Renal cortex interstitium (tissue), 11 donors: ENCODE data around the gene TSPAN14. TPM values are rescaled to one million over a fixed set of nuclear protein-coding genes. Genes with fewer than 3 reads are reported as not detected.
"Not testable (repeated sequence)": the region's sequence is repeated elsewhere in the genome, so short reads cannot be mapped to it uniquely, and the experiment has no call there.

Experiments
- DNase-seq, 11 donors: peaks; one replicate each; pipeline ENCODE4 v3.0.0-alpha.2; 2013; ENCODE audit warnings: low read depth in 9 of 11, low spot score in 4 of 11; ENCODE audit errors: extremely low read depth in 1 of 11
- polyA plus RNA-seq, 3 donors: library from polyadenylated mRNA; unstranded; fragments of 120-200 nt; gene quantifications; one replicate each; pipeline ENCODE4 v1.2.1, GENCODE V29; 2013; ENCODE audit not compliant: insufficient read length in 3 of 3

TSPAN14 gene
- polyA plus RNA-seq, 3 donors: 82.4 to 93.3 (median 86.6) TPM

- no peak for DNase-seq
Observed at GRCh38 chr10:80415734-80416478, 38.2 kb upstream of the TSPAN14 start.

DNA sequence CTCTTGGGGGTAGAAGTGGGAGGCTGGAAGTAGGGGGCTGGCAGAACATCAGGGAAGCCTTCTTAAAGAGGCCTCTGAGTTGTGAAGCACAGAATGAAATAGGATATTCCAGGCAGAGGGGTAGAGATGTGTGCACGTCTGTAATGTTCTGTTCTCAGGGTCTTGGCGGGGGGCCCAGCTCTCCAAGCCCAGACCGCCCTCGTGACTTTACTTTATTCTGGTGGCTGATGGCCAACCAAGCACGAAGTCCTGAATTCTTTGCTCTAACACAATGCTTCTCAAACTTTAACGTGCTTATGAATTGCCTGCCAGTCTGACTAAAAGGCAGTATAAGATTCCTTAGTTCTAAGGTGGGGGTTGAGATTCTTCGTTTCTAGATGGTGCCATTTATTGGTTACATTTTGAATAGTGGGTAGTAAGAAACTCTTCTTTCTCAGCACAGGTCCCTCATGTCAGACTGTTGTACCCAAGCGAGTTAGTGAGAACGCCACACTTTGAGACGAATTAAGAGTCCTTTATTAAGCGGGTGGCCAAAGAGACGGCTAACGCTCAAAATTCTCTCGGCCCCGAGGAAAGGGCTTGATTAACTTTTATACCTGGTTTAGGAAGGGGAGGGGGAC is 37.5 kb upstream of the TSPAN14 start:
- peak in 5 of 11 donors; percentile 48 to 74 (median 62) for DNase-seq

- DNase-seq: not testable (repeated sequence)
Observed at GRCh38 chr10:80417256-80417655, 36.9 kb upstream of the TSPAN14 start.

- no peak for DNase-seq
Observed at GRCh38 chr10:80421050-80421706, 32.9 kb upstream of the TSPAN14 start.

- no peak for DNase-seq
Observed at GRCh38 chr10:80421707-80422536, 32.2 kb upstream of the TSPAN14 start.

DNA sequence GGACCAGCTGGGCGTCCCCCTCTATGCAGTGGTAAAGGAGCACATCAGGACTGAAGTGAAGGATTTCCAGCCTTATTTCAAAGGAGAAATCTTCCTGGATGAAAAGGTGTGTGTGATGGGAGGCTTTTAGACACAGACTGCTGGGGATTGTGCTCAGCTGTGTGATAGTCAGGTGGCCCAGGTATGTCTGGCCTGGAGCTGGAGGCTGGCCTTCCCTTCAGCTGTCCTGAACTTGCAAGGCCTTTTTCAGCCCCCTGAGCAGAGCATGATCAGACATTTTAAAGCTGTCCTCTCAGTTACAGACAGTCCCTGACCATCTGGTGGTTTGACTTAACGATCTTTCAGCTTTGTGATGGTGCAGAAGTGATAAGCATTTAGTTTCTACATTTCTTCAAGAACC is 28.2 kb upstream of the TSPAN14 start:
- DNase-seq: no peak

- no peak for DNase-seq
Observed at GRCh38 chr10:80427541-80427940, 26.6 kb upstream of the TSPAN14 start.

GRCh38 chr10:80429521-80429973 is 24.6 kb upstream of the TSPAN14 start:
- DNase-seq: no peak

DNA sequence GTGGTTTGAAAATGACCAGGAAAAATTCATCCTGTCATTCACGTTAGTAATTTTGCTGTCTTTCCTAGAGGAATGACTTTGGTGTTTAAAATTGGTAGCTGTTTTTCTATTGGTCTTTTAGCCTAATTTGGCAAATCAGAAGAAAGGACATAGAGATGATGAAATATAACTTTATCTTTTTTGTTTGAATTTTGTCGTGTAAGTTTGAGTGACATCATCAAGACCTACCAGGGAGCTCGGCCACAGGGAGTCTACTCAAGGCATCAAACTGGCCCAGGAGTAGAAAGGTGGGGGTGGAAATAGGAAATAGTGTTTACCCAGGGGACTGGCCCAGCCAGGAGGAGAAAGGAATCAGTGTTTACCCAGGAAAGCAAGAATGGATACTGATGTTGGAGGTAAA is 21.0 kb upstream of the TSPAN14 start:
- DNase-seq: no peak

DNA sequence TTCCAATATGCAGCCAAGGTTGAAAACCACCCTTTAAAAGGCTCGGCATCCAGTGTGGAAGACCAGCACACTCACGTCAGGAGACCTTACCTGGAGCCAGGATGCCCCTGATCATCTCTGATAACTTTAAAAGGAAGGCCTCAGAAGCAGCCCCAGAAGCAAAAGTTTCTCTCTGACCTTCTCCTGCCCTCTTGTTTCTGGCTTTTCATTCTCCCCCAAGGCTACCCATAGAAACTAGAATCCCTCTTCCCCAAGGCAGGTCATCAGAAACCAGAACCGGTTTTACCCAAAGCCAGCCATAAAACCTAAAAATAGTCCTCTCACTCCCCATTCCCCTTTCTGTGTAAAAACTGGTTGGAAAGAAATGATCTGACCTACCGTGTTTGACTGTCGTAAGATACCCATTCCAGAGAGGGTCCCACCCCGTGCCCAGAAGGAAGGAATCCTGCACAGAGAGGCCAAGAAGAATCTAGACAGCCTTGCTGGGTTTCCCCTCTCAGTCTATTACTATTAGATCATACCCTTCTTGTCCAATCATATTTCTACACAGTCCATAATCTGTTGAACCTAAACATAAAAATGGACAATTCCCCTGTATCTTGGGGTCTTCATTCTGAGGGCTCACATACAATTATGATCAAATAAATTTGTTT is 17.5 kb upstream of the TSPAN14 start:
- DNase-seq: no peak

DNA sequence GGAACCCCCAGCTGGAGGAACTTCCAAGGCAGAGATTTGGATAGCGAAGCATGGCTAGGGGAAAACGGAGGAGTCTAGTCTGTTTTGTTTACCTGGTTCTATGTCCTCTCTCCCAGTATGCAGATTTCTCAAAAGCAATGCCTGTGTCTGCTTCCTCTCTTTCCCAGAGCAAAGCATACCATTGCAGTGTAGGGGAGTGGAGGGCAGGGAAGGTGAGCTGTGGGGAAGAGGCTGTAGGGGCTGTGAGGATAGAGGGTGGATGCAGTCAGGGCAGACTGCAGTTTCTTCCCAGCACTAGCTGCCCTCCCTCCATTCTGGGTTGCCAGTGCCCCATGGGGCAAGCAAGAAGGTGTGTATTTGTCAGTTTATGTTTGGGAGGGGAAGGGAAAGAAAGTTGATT is 16.9 kb upstream of the TSPAN14 start:
- no peak for DNase-seq

GRCh38 chr10:80441831-80442230 is 12.3 kb upstream of the TSPAN14 start:
- no peak for DNase-seq

- no peak for DNase-seq
Observed at GRCh38 chr10:80442879-80443278, 11.2 kb upstream of the TSPAN14 start.

- DNase-seq: no peak
Observed at GRCh38 chr10:80443531-80443974, 10.6 kb upstream of the TSPAN14 start.

DNA sequence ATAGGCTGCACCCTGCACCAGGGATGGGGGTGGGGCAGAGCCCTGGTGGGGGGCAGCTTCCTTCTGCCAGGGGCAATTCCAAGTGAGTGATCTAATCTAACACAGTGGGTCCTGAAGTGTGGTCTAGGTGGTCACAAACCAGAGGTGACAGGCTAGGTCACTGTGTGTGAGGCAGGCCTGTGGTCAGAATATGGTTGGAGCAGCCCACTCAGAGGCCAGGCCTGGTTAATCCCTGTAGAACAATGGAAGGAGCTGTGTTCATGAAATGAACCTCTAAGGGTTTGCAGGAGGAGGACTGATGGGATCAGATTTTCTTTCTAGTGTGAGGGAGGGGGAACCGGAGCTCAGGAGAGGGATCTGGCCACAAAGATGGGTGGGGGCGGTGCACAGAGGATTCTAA is 10.0 kb upstream of the TSPAN14 start:
- DNase-seq: no peak

- peak in 5 of 11 donors; percentile 53 to 72 (median 66) for DNase-seq
Observed at GRCh38 chr10:80444646-80445319, 9.3 kb upstream of the TSPAN14 start.

DNA sequence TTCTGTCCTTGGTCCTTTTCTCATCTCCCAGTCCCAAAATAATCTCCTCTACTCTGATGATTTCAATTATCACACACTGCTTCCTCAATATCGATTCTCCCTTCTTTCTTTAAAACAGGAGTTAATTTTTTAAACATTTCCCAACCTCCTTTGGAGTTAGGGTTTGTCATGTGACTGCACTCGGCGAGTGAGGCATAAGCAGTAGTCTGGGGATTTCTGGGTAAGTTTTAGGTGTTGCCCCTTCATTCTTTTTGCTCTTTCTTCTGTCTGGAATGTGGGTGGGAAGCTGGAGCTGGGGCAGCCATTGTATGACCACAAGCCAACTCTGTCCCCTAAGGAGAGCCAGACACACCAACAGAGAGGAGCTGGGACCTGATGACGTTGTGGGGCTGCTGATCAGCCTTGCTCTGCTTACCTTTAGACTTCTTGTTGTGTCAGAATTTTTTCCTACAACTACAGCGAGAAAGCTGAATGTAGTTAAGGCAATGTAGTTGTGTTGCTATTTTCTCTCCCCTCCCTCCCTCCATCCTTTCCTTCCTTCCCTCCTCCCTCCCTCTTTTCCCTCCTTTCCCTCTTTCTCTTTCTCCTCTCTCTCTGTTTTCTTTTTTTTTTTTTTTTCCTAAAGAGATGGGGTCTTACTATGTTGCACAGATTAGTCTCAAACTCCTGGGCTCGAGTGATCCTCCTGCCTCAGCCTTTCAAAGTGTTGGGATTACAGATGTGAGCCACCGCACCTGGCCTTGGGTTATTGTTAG is 6.5 kb upstream of the TSPAN14 start:
- DNase-seq: no peak
